GM12878 (cell line): ENCODE data around the gene MCF2L2. TPM values are rescaled to one million over a fixed set of nuclear protein-coding genes. Genes with fewer than 3 reads are reported as not detected.
"Not testable (repeated sequence)": the region's sequence is repeated elsewhere in the genome, so short reads cannot be mapped to it uniquely, and the experiment has no call there.

Experiments used
- ATAC-seq: fragments of 200-7000 bp; cut with Tn5 transposase; 3 replicates; pipeline ENCODE4 v1.9.1; 2020; ENCODE audit warnings: mild to moderate bottlenecking, moderate library complexity
- BruUV-seq: library from RNA; stranded (reverse); fragments of 400-500 nt; replicated peaks from 2 replicates; lab custom pipeline; 2021; lab: Mats Ljungman, UMichigan
- CTCF ChIA-PET: fragments of 300-600 bp; sonication (Branson Sonifier 250); formaldehyde crosslinking; extraction: SDS; loops from one replicate; lab custom pipeline; 2021; ENCODE audit warnings: inconsistent platforms; lab: Yijun Ruan, JAX
- POLR2A ChIA-PET: fragments of 350-600 bp; formaldehyde crosslinking; extraction: SDS; loops from one replicate; lab custom pipeline; 2021; ENCODE audit warnings: inconsistent platforms; lab: Charles Lee
- RAD21 ChIA-PET: fragments of 300-600 bp; sonication (Branson Sonifier 250); formaldehyde crosslinking; loops from one replicate; lab custom pipeline; 2023; ENCODE audit warnings: antibody characterized with exemption; ENCODE audit not compliant: unreplicated experiment; lab: Charles Lee
- SMC1A ChIA-PET: fragments of 300-600 bp; sonication (Branson Sonifier 250); formaldehyde crosslinking; loops from one replicate; lab custom pipeline; 2023; ENCODE audit not compliant: unreplicated experiment, uncharacterized antibody; lab: Charles Lee
- DNase-seq: peaks from one replicate; pipeline ENCODE4 v3.0.0-alpha.2; 2011; ENCODE audit warnings: low read depth, low spot score
- FAIRE-seq: peaks from 3 replicates; lab custom pipeline; 2011; peaks lifted over from hg19 to GRCh38; lab: Jason Lieb, UNC
- H2AFZ ChIP-seq: 2 replicates; pipeline ENCODE4 v1.6.0; 2011; ENCODE audit warnings: low read depth, low read length, control low read depth; ENCODE audit not compliant: control insufficient read depth
- H3K27ac ChIP-seq: 2 replicates; pipeline ENCODE4 v1.5.1; 2011; ENCODE audit warnings: control low read depth; ENCODE audit not compliant: control insufficient read depth, insufficient read depth
- H3K27me3 ChIP-seq, 2 experiments: replicated peaks in 1 of 2; 2 replicates each; pipeline versions ENCODE4 v1.6.0 to v1.6.1; 2011; ENCODE audit warnings: low read length in 1 of 2; ENCODE audit not compliant: control insufficient read depth in 2 of 2, insufficient read depth in 2 of 2
- H3K36me3 ChIP-seq, 2 experiments: 2 replicates each; pipeline ENCODE4 v1.5.1; 2011; ENCODE audit warnings: low read length in 1 of 2; ENCODE audit not compliant: control insufficient read depth in 2 of 2, insufficient read depth in 2 of 2
- H3K4me1 ChIP-seq: 2 replicates; pipeline ENCODE4 v1.6.1; 2011; ENCODE audit warnings: mild to moderate bottlenecking, low read length, moderate library complexity, mixed read lengths; ENCODE audit not compliant: control insufficient read depth, insufficient read depth
- H3K4me2 ChIP-seq: 2 replicates; pipeline ENCODE4 v1.6.0; 2011; ENCODE audit warnings: control low read depth; ENCODE audit not compliant: control insufficient read depth, insufficient read depth
- H3K4me3 ChIP-seq: fragments of 200-600 bp; sonication (generic); 2 replicates; pipeline ENCODE4 v1.5.1; 2016
- H3K79me2 ChIP-seq: 2 replicates; pipeline ENCODE4 v1.6.0; 2011; ENCODE audit warnings: low read length; ENCODE audit not compliant: control insufficient read depth, insufficient read depth
- H3K9ac ChIP-seq: 2 replicates; pipeline ENCODE4 v1.8.0; 2011; ENCODE audit warnings: low read length, control low read depth, mixed read lengths; ENCODE audit not compliant: control insufficient read depth, insufficient read depth
- H3K9me3 ChIP-seq: replicated peaks from 3 replicates; pipeline ENCODE4 v1.5.1; 2011; ENCODE audit warnings: mild to moderate bottlenecking, low read length; ENCODE audit not compliant: control insufficient read depth, insufficient read depth
- H4K20me1 ChIP-seq: 2 replicates; pipeline ENCODE4 v1.6.0; 2011; ENCODE audit not compliant: control insufficient read depth, insufficient read depth
- CBFB ChIP-seq: IDR thresholded peaks from 2 replicates; pipeline ENCODE4 v1.6.1; 2016; ENCODE audit warnings: antibody characterized with exemption, low read depth
- ESRRA ChIP-seq: IDR thresholded peaks from 2 replicates; pipeline ENCODE4 v1.6.1; 2012; ENCODE audit warnings: mild to moderate bottlenecking, low read length, improper control_type of control experiment
- EZH2 ChIP-seq: IDR thresholded peaks from 2 replicates; pipeline ENCODE4 v1.6.1; 2012; ENCODE audit warnings: low read depth, mild to moderate bottlenecking, control low read depth, inconsistent platforms, low read length, borderline replicate concordance; ENCODE audit not compliant: control insufficient read depth
- HDAC6 ChIP-seq: fragments of 200-600 bp; sonication (generic); IDR thresholded peaks from one replicate; pipeline ENCODE4 v1.8.0; 2017; ENCODE audit warnings: antibody characterized with exemption; ENCODE audit not compliant: unreplicated experiment
- IKZF1 ChIP-seq: fragments of 450-650 bp; conservative IDR thresholded peaks from 2 replicates; pipeline ENCODE4 v1.6.1; 2017; ENCODE audit warnings: antibody characterized with exemption, mild to moderate bottlenecking
- JUND ChIP-seq: IDR thresholded peaks from 2 replicates; pipeline ENCODE4 v1.6.1; 2012; ENCODE audit warnings: low read depth, mild to moderate bottlenecking, low read length, improper control_type of control experiment, moderate library complexity
- NR2C1 ChIP-seq: fragments of 450-650 bp; IDR thresholded peaks from 2 replicates; pipeline ENCODE4 v1.6.1; 2017; ENCODE audit warnings: antibody characterized with exemption, mild to moderate bottlenecking, moderate library complexity
- PML ChIP-seq: IDR thresholded peaks from 2 replicates; pipeline ENCODE4 v1.6.1; 2012; ENCODE audit warnings: low read length, inconsistent platforms
- RAD21 ChIP-seq: IDR thresholded peaks from 2 replicates; pipeline ENCODE4 v1.6.1; 2011; ENCODE audit warnings: mild to moderate bottlenecking, low read depth, low read length, moderate library complexity; ENCODE audit not compliant: insufficient read depth
- RUNX3 ChIP-seq: IDR thresholded peaks from 2 replicates; pipeline ENCODE4 v1.6.1; 2012; ENCODE audit warnings: low read length, inconsistent platforms
- WGBS: methylation state at CpG from one replicate; pipeline ENCODE4 v1.1.6; 2016; ENCODE audit warnings: low lambda C conversion rate; ENCODE audit not compliant: insufficient replicate concordance, insufficient coverage; ENCODE audit errors: missing lambda C conversion rate; 5-methylcytosine and 5-hydroxymethylcytosine counted together
- in situ Hi-C: fragments of 300-500 bp; cut with MboI; formaldehyde crosslinking; loops from 9 replicates; pipeline ENCODE4 v1.14.3; 2018; ENCODE audit warnings: mixed read lengths
- intact Hi-C: fragments of 100-400 bp; cut with micrococcal nuclease; formaldehyde crosslinking; loops from one replicate; pipeline ENCODE4 v1.14.2; 2022; ENCODE audit not compliant: unreplicated experiment
- polyA plus RNA-seq, 11 experiments: library from polyadenylated mRNA; depleted of rRNA in 4 of 11; unstranded in 6 of 11; stranded (reverse) in 5 of 11; fragments of >200 nt; fragmentation: Nextera tagmentation in 4 of 11; fragmentation: Illumina TruSeq in 1 of 11; extraction: Ambion mirVana in 4 of 11; extraction: Trizol in 1 of 11; gene quantifications; 1 replicate in 1 of 11; 2 replicates in 10 of 11; pipeline versions ENCODE4 v1.2.1 to v1.2.3, GENCODE V29; 2011 to 2016; ENCODE audit warnings: inconsistent platforms in 2 of 11, missing spikeins in 2 of 11, low read depth in 1 of 11
- total RNA-seq, 4 experiments: library from RNA; depleted of rRNA in 3 of 4; stranded (reverse); fragments of >200 nt in 3 of 4; fragmentation: Illumina TruSeq in 1 of 4; extraction: Trizol in 1 of 4; gene quantifications; 2 replicates each; pipeline versions ENCODE4 v1.2.1 to v1.2.3, GENCODE V29; 2013 to 2021
- TF ChIP-seq, protein P1 (sequence below), 3 experiments: IDR thresholded peaks in 2 of 3; conservative IDR thresholded peaks in 1 of 3; 2 replicates each; pipeline ENCODE4 v1.5.1; 2011; ENCODE audit warnings: low read depth in 3 of 3, low read length in 3 of 3, mild to moderate bottlenecking in 3 of 3, control low read depth in 2 of 3, moderate library complexity in 2 of 3, inconsistent platforms in 1 of 3, mixed read lengths in 1 of 3; ENCODE audit not compliant: control insufficient read depth in 2 of 3, insufficient read depth in 1 of 3; ENCODE audit errors: extremely low read depth in 1 of 3

The MCF2L2 gene
- total and polyA plus RNA-seq, 10 of the 15 experiments (the other 5 are each of a cell fraction or from before 2014, with no cell fraction given) = 0.37 to 2.8 (median 1.4) TPM

DNA sequence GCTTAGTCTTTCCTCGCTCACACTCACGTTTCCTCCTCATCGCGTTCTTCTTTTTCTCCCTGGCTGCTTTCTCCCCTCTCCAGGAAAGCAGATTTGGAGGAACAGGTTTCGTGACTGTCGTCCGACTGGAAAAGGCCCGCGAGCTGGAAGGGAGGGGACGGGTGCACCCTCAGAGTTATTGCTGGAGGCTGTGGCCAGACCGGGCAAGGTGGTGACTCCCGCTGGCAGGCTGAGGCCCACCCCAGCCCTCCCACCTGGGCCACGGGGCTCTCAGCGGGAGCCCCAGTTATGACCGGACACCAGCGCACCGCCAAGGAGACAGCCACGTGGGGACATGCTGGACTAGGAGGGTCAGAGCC is 248.9 kb downstream of the MCF2L2 start:
- DNase-seq, H4K20me1 ChIP-seq, FAIRE-seq, BruUV-seq, H3K27ac ChIP-seq, H3K9ac ChIP-seq, in situ Hi-C loops, H3K36me3 ChIP-seq, H3K4me1 ChIP-seq, H3K9me3 ChIP-seq, H3K79me2 ChIP-seq: not testable (repeated sequence)
- Histone ChIP-seq H3K4me3 (peak overlapping the region; percentile 45; the same call in 1 of the 2 replicates), H3K27me3 (peaks cover 4 to 16% of the 10 kb centered on the region in 2 experiments), H2AFZ (peak overlapping the region; percentile 24), H3K4me2 (peak overlapping the region; percentile 96)
- WGBS = 17% methylated on average over 18 of the region's 18 CpGs
- POLR2A ChIA-PET = interaction anchor here (1.0 kb wide), 1 partner anchor 81 kb away, joined by 3 read pairs; no protein-coding TSS in a partner anchor
- 0 out of 2 replicates have a peak, but pooled peaks have one; percentile 45 for TF ChIP-seq EZH2
- RAD21 ChIA-PET = interaction anchor here (1.0 to 2.8 kb wide), 7 partner anchors 17 to 466 kb away, joined by 3 to 25 read pairs (median 6); partner anchors contain the start of gene LAMP3
- intact Hi-C loops = loop anchor here (1.0 kb wide), 1 partner anchor 57 kb away; no protein-coding TSS in a partner anchor
- ATAC-seq = peak; percentile 36
- CTCF ChIA-PET = interaction anchor here (0.7 to 4.9 kb wide), 9 partner anchors 11 to 467 kb away, joined by 3 to 65 read pairs (median 3); no protein-coding TSS in a partner anchor
- SMC1A ChIA-PET = interaction anchor here (1.4 to 5.3 kb wide), 6 partner anchors 11 to 205 kb away, joined by 3 to 29 read pairs (median 22); partner anchors contain the start of gene LAMP3

DNA sequence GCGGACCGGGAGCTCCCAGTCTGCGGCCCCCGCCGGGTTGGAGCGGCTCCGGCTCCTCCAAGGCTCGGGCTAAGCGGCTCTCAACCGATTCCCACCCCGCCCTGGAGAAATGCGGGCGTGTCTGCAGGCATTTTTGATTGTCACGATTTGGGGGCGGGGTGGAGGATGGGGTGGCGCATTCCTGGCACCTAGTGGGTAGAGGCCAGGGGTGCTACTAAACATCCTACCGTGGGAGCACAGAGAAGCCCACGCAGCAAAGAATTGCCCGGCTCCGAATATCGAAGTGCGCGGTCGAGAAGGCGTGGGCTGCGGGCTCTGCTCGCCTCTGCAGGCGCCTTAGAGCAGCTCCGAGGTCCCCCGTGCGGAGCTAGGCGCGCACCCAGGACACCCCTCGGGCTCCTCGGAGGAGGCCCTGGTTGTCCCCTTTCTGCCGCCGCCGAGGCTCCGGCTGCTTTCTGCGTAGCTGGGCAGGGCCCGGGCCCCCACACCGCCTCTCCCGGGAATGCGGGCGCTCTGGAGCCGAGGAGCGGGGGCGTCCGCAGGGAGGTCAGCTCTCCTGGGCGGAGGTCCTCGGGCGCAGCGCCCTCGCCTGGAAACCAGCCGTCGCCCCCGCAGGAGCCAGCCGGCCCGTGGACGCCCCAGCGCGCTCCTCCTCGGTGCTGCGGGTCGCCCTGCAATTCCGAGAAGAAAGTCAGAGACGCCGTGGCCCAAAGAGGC is 249.4 kb downstream of the MCF2L2 start:
- Histone ChIP-seq H3K4me2 (peak overlapping the region; percentile 96), H3K4me3 (peak overlapping the region; percentile 45), H3K36me3 (no peaks in the 10 kb centered on the region), H3K9ac (no peak overlapping the region), H3K9me3 (no peaks in the 10 kb centered on the region), H3K4me1 (peaks cover 6% of the 10 kb centered on the region; the same call in 1 of the 2 replicates), H2AFZ (peak overlapping the region; percentile 33), H4K20me1 (no peaks in the 10 kb centered on the region), H3K79me2 (no peaks in the 10 kb centered on the region), H3K27me3 (peaks cover 4 to 16% of the 10 kb centered on the region in 2 experiments), H3K27ac (no peak overlapping the region)
- in situ Hi-C loops = no loop called here
- DNase-seq (no peak), FAIRE-seq (no peak), ATAC-seq (peak; percentile 87)
- BruUV-seq = no TSS peak
- ChIA-PET SMC1A (interaction anchor here (0.6 to 5.3 kb wide), 8 partner anchors 11 to 206 kb away, joined by 3 to 29 read pairs (median 20); partner anchors contain the start of gene LAMP3), RAD21 (interaction anchor here (0.7 to 2.8 kb wide), 10 partner anchors 13 to 465 kb away, joined by 3 to 25 read pairs (median 6); partner anchors contain the start of gene LAMP3), CTCF (interaction anchor here (0.8 to 4.9 kb wide), 12 partner anchors 10 to 467 kb away, joined by 3 to 65 read pairs (median 4); no protein-coding TSS in a partner anchor), POLR2A (interaction anchor here (0.6 to 1.0 kb wide), 2 partner anchors 26 to 80 kb away, joined by 3 to 6 read pairs; no protein-coding TSS in a partner anchor)
- intact Hi-C loops = loop anchor here (1.0 kb wide), 1 partner anchor 57 kb away; no protein-coding TSS in a partner anchor
- WGBS = 11% methylated on average over 64 of the region's 68 CpGs
- TF ChIP-seq RAD21 (peak; percentile 41; the same call in 1 of the 2 replicates), NR2C1 (no peak), ESRRA (no peak), PML (no peak), IKZF1 (peak; percentile 63), JUND (no peak), HDAC6 (no peak), RUNX3 (no peak), CBFB (no peak)
- TF ChIP-seq, protein P1, sequence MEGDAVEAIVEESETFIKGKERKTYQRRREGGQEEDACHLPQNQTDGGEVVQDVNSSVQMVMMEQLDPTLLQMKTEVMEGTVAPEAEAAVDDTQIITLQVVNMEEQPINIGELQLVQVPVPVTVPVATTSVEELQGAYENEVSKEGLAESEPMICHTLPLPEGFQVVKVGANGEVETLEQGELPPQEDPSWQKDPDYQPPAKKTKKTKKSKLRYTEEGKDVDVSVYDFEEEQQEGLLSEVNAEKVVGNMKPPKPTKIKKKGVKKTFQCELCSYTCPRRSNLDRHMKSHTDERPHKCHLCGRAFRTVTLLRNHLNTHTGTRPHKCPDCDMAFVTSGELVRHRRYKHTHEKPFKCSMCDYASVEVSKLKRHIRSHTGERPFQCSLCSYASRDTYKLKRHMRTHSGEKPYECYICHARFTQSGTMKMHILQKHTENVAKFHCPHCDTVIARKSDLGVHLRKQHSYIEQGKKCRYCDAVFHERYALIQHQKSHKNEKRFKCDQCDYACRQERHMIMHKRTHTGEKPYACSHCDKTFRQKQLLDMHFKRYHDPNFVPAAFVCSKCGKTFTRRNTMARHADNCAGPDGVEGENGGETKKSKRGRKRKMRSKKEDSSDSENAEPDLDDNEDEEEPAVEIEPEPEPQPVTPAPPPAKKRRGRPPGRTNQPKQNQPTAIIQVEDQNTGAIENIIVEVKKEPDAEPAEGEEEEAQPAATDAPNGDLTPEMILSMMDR (IDR thresholded peaks at IDR 0.05 in 2 of 3, conservative IDR thresholded peaks at IDR 0.05 in 1 of 3; ENCODE audit: control insufficient read depth in 2 of 3, extremely low read depth in 1 of 3, insufficient read depth in 1 of 3, low read depth in 3 of 3, low read length in 3 of 3) = peak; percentile 5 to 56 (median 27); a peak in 3 of 6 replicates
